Fibroblast of the aortic adventitia (primary cell): ENCODE measurements around the gene FGFR3. TPM values are rescaled to one million over a fixed set of nuclear protein-coding genes. Genes with fewer than 3 reads are reported as not detected.

ENCODE experiments used
- DNase-seq: peaks from one replicate; pipeline ENCODE4 v3.0.0-alpha.2; 2010; ENCODE audit warnings: low read depth
- H3K4me3 ChIP-seq: 2 replicates; pipeline ENCODE4 v1.5.1; 2011; ENCODE audit warnings: low read depth, mild to moderate bottlenecking, control low read depth, low read length, moderate library complexity
- total RNA-seq: library from RNA; depleted of rRNA; stranded (reverse); fragments of >200 nt; gene quantifications from 2 replicates; pipeline ENCODE4 v1.2.3, GENCODE V29; 2012; ENCODE audit warnings: low replicate concordance
- TF ChIP-seq, protein P1 (sequence below): IDR thresholded peaks from 2 replicates; pipeline ENCODE4 v1.5.1; 2011; ENCODE audit warnings: mild to moderate bottlenecking, low read length, control low read depth, inconsistent platforms; ENCODE audit not compliant: insufficient read depth

Gene FGFR3
- 0.33 and 0.45 TPM in 2 replicates for total RNA-seq

DNA sequence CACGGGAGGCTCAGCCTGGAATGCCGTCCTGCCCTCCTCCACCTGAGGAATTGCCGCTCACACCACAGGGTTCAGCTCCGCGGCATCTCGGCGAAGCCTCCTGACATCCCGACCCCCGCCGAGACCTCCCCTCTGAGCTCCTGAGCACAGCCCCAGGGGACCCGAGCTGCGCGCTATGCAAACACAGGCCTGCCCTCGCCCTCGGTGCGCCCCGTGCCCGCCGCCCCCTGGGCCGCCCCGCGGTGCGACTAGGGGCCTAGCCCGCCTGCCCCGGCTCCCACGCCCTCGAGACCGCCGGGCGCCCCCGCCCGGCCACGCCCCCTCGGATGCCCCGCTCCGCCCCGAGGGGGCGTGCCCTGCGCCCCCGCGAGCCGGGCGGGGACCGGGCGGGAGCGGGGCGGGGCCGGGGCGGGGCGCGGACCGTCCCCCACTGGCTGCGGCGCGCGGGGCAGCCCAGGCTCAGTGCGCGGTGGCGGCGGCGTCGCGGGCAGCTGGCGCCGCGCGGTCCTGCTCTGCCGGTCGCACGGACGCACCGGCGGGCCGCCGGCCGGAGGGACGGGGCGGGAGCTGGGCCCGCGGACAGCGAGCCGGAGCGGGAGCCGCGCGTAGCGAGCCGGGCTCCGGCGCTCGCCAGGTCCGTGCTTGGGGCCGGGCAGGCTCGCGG, at the start of gene FGFR3:
Gene FGFR3, plus strand, starts transcription at position 462 of the 664 bp plus-strand sequence. CDS start 642 bp downstream, outside the sequence.
- TF ChIP-seq, protein P1, sequence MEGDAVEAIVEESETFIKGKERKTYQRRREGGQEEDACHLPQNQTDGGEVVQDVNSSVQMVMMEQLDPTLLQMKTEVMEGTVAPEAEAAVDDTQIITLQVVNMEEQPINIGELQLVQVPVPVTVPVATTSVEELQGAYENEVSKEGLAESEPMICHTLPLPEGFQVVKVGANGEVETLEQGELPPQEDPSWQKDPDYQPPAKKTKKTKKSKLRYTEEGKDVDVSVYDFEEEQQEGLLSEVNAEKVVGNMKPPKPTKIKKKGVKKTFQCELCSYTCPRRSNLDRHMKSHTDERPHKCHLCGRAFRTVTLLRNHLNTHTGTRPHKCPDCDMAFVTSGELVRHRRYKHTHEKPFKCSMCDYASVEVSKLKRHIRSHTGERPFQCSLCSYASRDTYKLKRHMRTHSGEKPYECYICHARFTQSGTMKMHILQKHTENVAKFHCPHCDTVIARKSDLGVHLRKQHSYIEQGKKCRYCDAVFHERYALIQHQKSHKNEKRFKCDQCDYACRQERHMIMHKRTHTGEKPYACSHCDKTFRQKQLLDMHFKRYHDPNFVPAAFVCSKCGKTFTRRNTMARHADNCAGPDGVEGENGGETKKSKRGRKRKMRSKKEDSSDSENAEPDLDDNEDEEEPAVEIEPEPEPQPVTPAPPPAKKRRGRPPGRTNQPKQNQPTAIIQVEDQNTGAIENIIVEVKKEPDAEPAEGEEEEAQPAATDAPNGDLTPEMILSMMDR, result no peak
- no peak for DNase-seq
- peak within 1 kb of the TSS; percentile 48 for H3K4me3 ChIP-seq

GRCh38 chr4:1743551-1743950, 49.5 kb upstream of the FGFR3 start:
- TF ChIP-seq, protein P1, result no peak
- no peak overlapping the region for H3K4me3 ChIP-seq
- DNase-seq, result no peak

GRCh38 chr4:1743975-1744374, 49.1 kb upstream of the FGFR3 start:
- no peak overlapping the region for H3K4me3 ChIP-seq
- no peak for DNase-seq
- TF ChIP-seq, protein P1, result no peak

GRCh38 chr4:1744552-1744951, 48.5 kb upstream of the FGFR3 start:
- H3K4me3 ChIP-seq, result no peak overlapping the region
- TF ChIP-seq, protein P1, result no peak
- DNase-seq, result no peak

DNA sequence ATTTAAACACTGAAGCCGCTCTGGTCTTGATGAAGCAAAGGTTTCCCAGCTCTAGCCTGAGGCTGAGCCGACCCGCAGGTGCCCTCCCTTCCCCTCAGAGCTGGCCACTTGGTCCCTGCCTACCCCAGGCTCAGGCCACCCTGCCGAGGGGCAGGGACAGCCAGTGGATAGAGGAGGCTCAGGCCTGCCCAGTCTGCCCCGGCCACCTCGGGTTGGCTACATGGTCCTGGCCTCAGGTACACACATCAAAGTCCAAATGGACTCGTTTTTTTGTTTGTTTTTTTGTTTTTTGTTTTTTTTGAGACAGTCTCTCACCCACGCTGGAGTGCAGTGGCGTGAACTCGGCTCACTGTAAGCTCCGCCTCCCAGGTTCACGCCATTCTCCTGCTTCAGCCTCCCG, 47.9 kb upstream of the FGFR3 start:
- no peak overlapping the region for H3K4me3 ChIP-seq
- TF ChIP-seq, protein P1, result no peak

DNA sequence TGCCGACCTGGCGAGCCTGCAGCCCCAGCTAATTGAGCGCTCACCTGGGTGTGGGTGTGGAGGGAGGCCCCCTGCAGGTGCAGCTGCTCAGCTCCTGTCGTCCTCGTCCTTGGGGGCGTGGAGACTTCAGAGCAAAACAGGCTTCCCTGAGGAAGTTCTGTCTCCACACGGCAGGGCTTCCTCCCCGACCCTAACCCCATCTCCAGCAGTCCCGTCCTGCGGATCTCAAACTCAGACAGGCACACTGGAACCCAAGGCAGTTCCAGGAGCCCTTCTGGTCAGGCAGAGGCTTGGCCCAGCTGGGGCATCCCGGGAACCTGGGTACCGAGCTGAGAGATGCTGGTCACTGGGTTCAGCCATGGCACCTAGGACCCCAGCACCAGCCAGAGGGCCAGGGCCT, 47.4 kb upstream of the FGFR3 start:
- TF ChIP-seq, protein P1, result no peak
- H3K4me3 ChIP-seq, result no peak overlapping the region
- no peak for DNase-seq

More for the DNA sequence above, 47.9 kb upstream of the FGFR3 start:
- no peak for DNase-seq

- DNase-seq, result peak; percentile 59
Measured at GRCh38 chr4:1746265-1746691, 46.8 kb upstream of the FGFR3 start.

More at GRCh38 chr4:1746265-1746691, 46.8 kb upstream of the FGFR3 start:
- no peak overlapping the region for H3K4me3 ChIP-seq
- TF ChIP-seq, protein P1, result peak; percentile 89
